Stimulated activated CD4-positive, alpha-beta T cell treated with anti-CD3 and anti-CD28 coated beads, Interleukin-15, amount 100 ng/mL, for 1 hour (primary cell): ENCODE data around the gene SLC29A3.
"Not testable (repeated sequence)": the region's sequence is repeated elsewhere in the genome, so short reads cannot be mapped to it uniquely, and the experiment has no call there.

ENCODE experiments used
- DNase-seq, 2 donors: peaks; one replicate each; pipeline ENCODE4 v3.0.0-alpha.2; 2020; ENCODE audit warnings: low read depth in 1 of 2, low spot score in 1 of 2

The SLC29A3 gene

GRCh38 chr10:71283876-71284275 is 35.2 kb upstream of the SLC29A3 start:
- DNase-seq = no peak

GRCh38 chr10:71284544-71285179 is 34.4 kb upstream of the SLC29A3 start:
- DNase-seq = no peak

GRCh38 chr10:71285180-71285545 is 33.9 kb upstream of the SLC29A3 start:
- peak in 1 of 2 donors; percentile 8 for DNase-seq

GRCh38 chr10:71285986-71286385 is 33.1 kb upstream of the SLC29A3 start:
- no peak for DNase-seq

- no peak for DNase-seq
These were observed 32.4 kb upstream of the SLC29A3 start for GRCh38 chr10:71286521-71287294.

GRCh38 chr10:71287456-71287855 is 31.6 kb upstream of the SLC29A3 start:
- no peak for DNase-seq

- DNase-seq = no peak
These were observed 30.6 kb upstream of the SLC29A3 start for GRCh38 chr10:71288461-71288860.

GRCh38 chr10:71289421-71290130 is 29.5 kb upstream of the SLC29A3 start:
- no peak for DNase-seq

GRCh38 chr10:71290331-71290730 is 28.7 kb upstream of the SLC29A3 start:
- no peak for DNase-seq

- DNase-seq = no peak
These were observed 28.1 kb upstream of the SLC29A3 start for GRCh38 chr10:71290806-71291527.

GRCh38 chr10:71291528-71291900 is 27.5 kb upstream of the SLC29A3 start:
- DNase-seq = no peak

- DNase-seq = no peak
These were observed 26.2 kb upstream of the SLC29A3 start for GRCh38 chr10:71292624-71293445.

GRCh38 chr10:71293446-71294084 is 25.5 kb upstream of the SLC29A3 start:
- no peak for DNase-seq

- no peak for DNase-seq
These were observed 24.9 kb upstream of the SLC29A3 start for GRCh38 chr10:71294091-71294561.

GRCh38 chr10:71294856-71295255 is 24.2 kb upstream of the SLC29A3 start:
- no peak for DNase-seq

GRCh38 chr10:71295641-71296040 is 23.4 kb upstream of the SLC29A3 start:
- DNase-seq = no peak

GRCh38 chr10:71296086-71296485 is 23.0 kb upstream of the SLC29A3 start:
- DNase-seq = no peak

GRCh38 chr10:71296811-71297210 is 22.2 kb upstream of the SLC29A3 start:
- not testable (repeated sequence) for DNase-seq

- DNase-seq = no peak
These were observed 21.7 kb upstream of the SLC29A3 start for GRCh38 chr10:71297343-71297742.
